ENCODE measurements around the gene FAT1.

GRCh38 chr4:186702940-186703339, 20.7 kb downstream of the FAT1 start:
- TF ChIP-seq POLR2AphosphoS5 (IDR thresholded peaks at IDR 0.05; ENCODE audit: insufficient read depth in 1 of 2, low read depth in 1 of 2), result no peak
- no peak for TF ChIP-seq CTCF (IDR thresholded peaks at IDR 0.05)
- TF ChIP-seq POLR2A (IDR thresholded peaks at IDR 0.05), result no peak
